IPS DF 19.7 (cell line): ENCODE results near the gene ATP6V1F.
"Not testable (repeated sequence)": the region's sequence is repeated elsewhere in the genome, so short reads cannot be mapped to it uniquely, and the experiment has no call there.

Source experiments
- DNase-seq: peaks from one replicate; pipeline ENCODE4 v3.0.0-alpha.2; 2013; ENCODE audit warnings: low read depth, low spot score

Gene ATP6V1F

DNA sequence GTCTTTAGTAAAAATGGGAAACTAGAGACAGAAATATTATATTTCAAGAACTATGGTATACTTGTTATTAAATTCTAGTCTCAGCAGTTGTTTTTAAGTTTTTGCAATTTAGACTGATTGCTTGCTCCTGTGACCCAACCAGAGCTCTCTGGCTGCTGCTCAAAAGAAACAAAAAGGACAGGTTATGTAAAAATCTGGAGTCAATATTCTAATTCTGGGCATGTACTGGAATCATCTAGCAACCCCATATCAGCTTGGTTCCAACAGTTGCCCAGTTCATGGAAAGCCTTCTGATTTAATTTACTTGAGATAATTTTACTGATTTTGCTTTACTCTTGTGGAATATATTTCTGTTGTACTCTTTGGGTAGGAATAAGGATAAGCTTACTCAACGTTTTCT is 37.6 kb downstream of the ATP6V1F start:
- DNase-seq = no peak

- DNase-seq = no peak
Measured at GRCh38 chr7:128902761-128903585, 40.3 kb downstream of the ATP6V1F start.

DNA sequence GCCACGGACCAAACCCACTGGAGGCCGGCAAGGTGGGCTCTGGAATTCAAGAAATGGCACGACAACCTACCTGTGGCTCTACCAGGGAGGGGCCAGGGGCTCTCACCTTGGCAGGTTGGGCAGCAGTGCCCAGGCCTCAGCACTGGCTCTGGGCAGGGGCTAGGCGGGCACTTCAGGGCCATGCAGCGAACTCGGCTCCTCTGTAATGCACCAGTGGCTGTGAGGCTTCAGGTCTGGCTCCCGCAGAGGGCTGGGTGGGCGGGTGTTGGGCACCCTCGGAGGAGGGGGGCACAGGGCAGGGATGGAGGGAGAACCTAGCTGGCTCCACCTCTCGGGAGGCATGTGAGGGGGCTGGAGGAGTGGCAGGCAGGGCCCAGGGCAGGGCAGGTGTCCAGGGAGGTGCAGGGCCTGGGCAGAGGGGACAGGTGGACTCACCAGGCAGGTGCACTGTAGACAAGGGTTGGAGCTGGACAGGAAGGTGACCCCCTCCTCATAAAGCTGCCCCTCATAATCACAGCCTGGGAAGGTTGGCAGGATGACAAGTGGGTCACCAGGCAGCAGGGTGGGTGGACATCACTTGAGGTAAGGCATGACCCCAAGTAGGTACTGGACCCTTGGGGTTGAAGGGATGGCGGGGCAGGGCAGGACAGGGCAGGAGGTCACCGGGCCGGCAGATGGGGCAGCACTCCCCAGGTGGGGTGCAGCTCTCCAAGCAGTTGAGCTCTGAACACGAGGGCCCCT is 41.1 kb downstream of the ATP6V1F start:
- DNase-seq = no peak

GRCh38 chr7:128904381-128905197 is 41.9 kb downstream of the ATP6V1F start:
- DNase-seq = no peak

- no peak for DNase-seq
Measured at GRCh38 chr7:128906001-128906765, 43.5 kb downstream of the ATP6V1F start.

- no peak for DNase-seq
Measured at GRCh38 chr7:128906766-128907559, 44.3 kb downstream of the ATP6V1F start.

- DNase-seq = no peak
Measured at GRCh38 chr7:128908750-128909624, 46.3 kb downstream of the ATP6V1F start.

DNA sequence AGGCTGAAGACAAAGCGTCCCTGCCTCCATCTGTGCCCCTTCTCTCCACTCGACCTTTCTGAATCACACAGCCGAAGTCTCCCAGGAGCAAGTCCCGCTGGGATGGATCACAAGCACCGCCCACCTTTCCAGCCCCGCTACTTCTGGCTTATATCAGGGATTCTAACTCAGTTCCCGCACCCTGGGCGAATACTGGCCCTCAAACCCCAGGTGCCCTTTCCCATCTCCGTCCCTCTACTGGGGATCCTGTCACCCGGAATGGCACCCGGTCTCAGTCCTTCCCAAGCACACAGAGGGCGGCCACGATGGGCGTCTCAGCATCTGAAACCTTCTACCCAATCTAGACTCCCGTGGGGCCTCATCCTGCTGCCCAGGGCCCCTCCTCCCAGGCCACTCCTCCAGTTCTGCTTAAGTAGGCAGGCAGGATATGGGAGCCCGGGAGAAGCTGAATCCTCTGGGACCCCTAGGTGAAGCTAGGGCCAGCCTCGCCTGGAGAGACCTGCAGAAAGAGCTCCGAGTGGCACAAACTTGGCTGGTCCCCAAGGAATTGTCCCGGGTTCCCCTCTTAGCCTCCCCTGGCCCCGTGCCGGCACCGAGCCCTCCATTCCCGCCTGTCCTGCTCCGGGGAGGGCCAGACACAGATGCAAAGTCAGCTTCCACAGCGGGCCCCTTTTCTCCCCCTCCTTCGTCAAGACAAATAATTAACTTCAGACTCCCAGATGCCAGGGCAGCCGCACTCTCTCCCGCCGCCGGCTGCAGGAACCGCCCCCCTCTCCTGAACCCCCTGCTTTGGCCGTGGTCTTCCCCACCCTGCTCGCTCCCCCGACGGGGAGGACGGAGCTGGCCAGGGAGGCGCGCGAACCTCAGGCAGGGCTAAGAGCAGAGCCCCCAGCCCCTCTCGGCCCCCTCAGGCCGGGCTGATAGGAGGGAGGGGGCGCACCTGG is 47.2 kb downstream of the ATP6V1F start:
- DNase-seq = no peak

GRCh38 chr7:128910569-128910945 is 47.9 kb downstream of the ATP6V1F start, which contains the start of gene KCP:
TSS of gene KCP (minus strand) at chr7:128910709. CDS start at chr7:128910676, 33 bp downstream.
- no peak for DNase-seq

GRCh38 chr7:128911423-128912031 is 48.9 kb downstream of the ATP6V1F start:
- DNase-seq = peak; percentile 75

DNA sequence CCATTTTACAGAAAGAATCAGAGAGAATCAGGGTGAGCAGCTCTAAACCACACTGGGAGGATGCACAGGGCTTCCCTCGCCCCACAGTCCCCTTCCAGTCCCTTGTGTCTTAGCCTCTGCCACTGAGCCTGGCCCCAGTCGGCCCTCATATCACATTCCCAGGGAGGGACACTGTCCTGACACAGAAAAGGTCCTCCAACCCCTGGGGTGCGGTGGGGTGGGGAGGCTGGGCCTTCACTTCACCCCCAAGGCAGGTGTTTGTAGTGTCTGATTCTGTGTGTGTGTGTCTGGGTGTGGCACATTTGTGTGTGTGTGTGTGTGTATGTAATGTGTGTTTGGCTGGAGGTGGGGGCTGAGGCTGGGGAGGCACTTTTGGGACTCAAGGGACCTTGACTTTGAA is 49.6 kb downstream of the ATP6V1F start:
- no peak for DNase-seq

DNA sequence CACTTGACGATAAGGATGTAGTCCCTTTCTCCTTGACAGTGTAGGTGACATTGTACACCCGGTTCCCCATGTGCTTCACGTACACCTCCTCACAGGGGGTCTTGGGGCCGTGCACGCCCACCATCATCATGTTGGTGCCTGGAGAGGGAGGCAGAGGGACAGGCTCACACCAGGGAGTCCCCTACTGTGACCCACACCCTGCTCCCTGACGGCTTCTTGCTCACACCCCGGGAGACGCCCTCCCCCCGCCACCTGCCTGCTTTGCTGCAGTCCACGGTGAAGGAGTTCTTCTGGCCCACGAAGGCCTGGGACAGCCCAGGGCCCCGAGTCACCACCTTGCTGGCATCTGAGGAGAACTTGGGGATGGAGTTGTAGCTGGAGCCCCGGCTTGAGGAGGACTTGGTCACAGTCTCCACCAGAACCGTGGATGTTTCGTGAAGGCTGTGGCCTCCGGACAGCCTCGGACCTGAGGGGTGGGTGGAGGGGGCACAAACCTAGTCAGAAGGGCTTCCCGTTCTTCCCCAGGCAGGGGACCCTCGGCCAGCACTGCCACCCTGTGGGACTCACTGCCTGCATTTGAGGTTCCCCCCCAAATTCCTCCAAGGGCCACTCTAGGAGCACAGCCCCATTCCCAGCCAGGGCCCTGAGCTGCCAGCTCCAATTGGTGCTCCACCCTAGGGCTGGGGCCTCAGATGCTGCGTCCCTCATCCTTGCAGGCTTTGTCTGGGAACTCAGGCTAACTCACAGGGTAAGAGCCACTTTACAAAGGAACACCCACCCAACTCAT is 50.2 kb downstream of the ATP6V1F start:
- not testable (repeated sequence) for DNase-seq

DNA sequence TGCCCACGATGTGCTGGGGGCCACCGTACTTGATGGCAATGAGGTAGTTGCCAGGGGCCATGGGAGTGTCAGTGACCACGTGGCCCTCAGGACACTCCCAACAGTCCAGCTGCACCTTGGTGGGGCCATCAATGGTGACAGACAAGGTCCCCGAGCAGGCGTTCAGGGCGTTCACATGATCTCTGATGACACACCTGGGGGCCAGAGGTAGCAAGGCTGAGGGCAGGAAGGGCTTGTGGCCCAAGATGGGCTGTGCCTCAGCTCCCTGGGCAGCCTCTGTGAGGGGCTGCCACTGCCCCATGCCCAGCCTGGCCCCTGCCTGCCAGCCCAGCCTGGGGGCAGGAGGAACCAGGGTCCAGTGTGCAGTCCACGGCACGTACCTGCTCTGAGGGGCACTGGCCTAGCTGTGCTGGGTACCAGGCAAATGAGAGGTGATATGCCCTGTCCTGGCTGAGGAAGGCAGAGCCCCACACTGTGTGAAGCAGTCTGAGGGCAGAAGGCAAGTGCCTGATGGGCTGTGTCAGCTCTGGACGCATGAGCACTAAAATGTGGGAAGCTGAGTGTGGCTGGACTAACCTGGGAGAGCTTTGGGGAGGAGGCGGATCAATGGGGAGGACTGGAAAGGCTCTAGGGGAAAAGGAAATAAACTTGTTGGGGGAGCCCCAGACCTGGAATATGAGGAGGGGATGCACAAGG is 51.4 kb downstream of the ATP6V1F start:
- DNase-seq = no peak

DNA sequence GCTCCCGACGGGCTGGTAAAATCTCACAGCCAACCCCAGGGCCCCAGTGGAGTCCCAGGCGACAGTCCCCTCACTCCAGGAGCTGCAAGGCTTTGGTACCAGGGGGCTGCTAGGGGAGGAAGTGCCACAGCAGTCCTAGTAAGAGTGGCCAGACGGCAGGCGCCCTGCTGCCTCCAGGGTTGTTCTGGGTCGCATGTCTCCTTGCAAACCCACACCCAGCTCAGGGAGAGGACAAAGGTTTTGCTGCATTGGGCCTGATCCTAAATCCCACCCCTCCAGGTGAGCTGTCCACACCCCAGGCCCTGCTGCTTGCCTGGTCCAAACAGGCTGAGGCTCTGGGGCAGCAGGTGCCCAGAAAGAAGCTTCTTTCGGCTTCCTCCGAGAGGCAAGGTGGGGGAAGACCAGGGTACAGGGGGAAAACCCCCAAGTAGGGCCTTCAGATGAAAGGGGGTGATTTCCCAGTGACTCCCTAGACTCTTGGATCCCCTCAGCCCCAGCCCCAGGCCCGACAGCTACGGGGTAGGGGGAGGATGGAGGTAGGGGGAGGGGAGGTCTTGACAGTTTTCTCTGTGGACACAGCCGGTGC is 52.0 kb downstream of the ATP6V1F start:
- no peak for DNase-seq

GRCh38 chr7:128915271-128915819 is 52.7 kb downstream of the ATP6V1F start:
- no peak for DNase-seq
